GM20000 (cell line): ENCODE measurements around the gene RBM34.

ENCODE experiments used
- DNase-seq: peaks from one replicate; pipeline ENCODE4 v3.0.0; 2012; ENCODE audit warnings: low spot score
- TF ChIP-seq, protein P1 (sequence below): IDR thresholded peaks from 2 replicates; pipeline ENCODE4 v1.5.1; 2012; ENCODE audit warnings: mild to moderate bottlenecking, control low read depth; ENCODE audit errors: extremely low read depth, missing control alignments

Gene RBM34

DNA sequence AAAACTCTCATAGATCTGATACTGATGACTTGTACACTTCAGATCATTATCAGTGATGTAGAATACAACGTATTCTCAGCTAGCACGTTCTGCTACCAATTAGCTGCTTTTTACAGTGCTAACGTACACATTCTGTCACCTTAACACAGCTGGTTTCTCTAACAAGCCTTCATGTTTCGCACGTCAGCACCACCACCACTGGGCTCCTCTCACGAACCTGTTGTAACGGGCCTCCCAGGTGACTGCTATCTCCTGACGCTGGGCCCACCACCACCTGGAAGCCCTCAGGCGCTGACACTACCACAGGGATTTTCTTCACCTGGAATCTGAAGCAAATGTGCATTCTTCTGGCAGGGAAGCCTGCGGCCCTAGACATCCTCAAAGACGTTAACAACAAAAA lies 52.2 kb downstream of the RBM34 start:
- no peak for DNase-seq
- TF ChIP-seq, protein P1, sequence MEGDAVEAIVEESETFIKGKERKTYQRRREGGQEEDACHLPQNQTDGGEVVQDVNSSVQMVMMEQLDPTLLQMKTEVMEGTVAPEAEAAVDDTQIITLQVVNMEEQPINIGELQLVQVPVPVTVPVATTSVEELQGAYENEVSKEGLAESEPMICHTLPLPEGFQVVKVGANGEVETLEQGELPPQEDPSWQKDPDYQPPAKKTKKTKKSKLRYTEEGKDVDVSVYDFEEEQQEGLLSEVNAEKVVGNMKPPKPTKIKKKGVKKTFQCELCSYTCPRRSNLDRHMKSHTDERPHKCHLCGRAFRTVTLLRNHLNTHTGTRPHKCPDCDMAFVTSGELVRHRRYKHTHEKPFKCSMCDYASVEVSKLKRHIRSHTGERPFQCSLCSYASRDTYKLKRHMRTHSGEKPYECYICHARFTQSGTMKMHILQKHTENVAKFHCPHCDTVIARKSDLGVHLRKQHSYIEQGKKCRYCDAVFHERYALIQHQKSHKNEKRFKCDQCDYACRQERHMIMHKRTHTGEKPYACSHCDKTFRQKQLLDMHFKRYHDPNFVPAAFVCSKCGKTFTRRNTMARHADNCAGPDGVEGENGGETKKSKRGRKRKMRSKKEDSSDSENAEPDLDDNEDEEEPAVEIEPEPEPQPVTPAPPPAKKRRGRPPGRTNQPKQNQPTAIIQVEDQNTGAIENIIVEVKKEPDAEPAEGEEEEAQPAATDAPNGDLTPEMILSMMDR: no peak

DNA sequence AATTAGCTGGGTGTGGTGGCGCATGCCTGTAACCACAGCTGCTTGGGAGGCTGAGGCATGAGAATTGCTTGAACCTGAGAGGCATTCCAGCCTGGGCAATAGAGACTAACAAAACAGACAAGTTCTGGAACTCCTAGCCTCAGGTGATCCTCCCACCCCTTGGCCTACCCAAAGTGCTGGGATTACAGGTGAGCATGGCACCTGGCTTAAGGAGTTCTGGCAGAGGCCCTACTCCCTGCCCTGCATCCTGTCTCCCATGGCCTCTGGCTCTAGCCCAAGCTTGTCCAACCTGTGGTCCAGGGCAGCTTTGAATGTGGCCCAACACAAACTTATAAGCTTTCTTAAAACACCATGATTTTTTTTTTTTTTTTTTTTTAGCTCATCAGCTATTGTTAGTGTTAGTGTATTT lies 52.9 kb downstream of the RBM34 start:
- DNase-seq: no peak

DNA sequence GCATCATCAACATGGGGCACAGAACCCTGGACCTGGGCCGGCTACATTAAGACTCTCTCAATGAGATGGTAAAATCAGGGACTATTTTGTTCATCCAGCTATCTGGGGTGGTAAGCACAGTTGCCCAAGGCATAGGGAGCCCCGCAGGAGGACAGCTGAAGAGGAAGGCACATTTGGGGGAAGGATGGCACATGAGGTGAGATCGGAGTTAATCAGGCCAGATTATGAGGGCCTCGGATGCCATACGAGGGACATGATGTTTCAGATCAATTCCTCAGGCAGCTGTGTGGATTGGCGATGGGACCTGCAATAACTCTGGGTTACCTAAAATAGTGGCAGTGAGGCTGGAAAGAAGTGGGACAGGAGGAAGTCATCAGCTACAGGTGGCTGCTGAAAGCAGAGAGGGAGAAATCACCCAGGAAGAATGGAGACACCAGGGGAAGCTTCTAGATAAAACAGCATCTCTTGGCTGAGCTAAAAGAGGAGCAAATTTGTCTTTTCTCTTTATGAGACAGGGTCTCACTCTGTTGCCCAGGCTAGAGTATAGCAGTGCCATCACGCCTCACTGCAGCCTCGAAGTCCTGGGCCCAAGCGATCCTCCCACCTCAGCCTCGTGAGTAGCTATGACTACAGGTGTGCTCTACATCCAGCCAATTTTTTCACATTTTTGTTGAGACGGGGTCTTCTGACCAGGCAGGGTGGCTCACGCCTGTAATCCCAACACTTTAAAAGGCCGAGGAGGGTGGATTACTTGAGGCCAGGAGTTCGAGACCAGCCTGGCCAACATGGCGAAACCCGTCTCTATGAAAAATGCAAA lies 53.5 kb downstream of the RBM34 start:
- no peak for DNase-seq

More for the DNA sequence above, 52.9 kb downstream of the RBM34 start:
- TF ChIP-seq, protein P1: no peak

DNA sequence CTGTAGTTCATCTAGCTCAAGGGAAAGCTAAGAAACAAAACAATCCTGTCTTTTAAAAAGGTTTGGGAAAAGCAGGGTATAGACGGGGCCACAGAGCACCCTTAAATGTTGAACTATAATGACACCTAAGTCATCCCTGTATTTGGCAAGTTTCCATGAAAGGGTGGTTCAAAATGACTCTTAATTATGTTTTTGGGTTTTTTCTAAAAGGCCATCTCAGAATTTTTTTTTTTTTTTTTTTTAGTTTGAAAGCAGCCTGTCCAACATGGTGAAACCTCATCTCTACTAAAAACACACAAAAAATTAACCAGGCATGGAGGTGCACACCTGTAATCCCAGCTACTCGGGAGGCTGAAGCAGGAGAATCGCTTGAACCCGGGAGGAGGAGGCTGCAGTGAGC lies 54.6 kb downstream of the RBM34 start:
- TF ChIP-seq, protein P1: no peak
- DNase-seq: no peak

More for the DNA sequence above, 53.5 kb downstream of the RBM34 start:
- TF ChIP-seq, protein P1: no peak

DNA sequence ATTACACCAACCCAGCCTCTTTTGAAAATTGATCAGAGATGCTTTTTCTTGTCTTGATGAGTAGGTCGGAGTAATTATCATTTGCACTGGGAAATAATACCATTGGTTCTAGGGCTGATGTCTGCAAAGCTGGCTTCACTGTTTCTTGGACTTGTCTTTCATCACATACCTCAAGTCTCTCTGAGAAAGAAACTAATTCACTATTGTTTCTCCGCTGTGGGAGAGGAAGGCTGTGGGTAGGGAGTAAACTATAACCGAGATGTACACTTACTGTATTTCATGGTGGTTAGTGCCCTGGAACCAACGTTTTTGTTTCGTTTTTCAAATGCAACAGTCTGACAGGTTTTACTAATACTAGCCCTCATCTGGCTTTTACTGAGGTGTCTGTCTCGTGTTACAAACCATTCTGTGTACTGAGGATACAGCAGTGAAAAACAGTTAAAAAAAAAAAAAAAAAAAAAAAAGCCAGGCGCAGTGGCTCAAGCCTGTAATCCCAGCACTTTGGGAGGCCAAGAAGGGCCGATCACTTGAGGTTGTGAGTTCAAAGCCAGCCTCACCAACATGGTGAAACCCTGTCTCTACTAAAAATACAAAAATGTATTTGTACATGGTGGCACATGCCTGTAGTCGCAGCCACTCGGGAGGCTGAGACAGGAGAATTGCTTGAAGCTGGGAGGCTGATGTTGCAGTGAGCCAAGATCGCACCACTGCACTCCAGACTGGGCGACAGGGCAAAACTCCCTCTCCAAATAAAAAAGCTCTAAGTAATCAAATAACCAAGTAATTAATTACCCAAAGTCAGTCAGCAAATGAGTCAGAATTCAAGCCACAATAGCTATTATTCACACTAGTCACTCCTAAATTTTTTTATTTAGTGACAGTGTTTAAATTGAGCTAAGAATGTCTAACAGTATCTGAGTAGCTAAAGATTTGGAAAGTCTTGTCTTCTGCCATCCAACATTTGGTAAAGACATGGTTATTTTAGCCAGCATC lies 55.7 kb downstream of the RBM34 start:
- DNase-seq: peak; percentile 78
- TF ChIP-seq, protein P1: no peak

DNA sequence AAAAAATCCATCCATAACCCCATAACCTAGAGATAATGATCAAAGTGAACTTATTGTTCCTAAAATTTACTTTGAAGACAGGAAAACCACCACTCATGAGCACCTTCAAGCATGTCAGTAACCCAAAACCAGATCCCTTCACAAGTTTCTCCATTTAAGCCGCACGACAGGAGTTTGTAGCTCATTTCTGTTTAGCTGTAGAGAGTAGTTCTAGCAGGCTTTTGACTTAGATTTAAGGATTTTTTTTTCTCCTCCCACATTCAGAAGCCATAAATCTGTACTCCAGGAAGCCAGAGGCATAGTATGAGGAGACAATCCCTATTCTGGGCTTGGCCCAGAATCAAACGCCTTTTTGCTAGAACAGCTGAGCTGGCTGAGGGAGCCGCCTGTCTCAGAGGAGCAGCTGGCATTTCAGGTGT lies 58.0 kb downstream of the RBM34 start:
- TF ChIP-seq, protein P1: no peak
- DNase-seq: no peak

DNA sequence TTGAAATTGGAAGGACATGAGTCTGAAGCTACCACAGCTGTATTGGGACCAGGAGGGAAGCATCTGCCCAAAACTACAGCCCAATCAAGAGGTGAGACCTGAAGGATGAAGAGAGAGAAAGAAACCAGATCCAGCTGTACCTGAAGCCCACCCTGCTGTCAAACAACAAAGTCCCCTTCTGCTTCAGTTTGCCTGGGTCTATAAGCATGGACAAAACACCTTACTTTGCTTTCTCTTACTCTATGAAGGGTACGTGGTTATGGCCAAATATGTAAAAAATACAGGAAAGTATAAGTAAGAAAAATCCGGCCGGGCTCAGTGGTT lies 58.8 kb downstream of the RBM34 start:
- TF ChIP-seq, protein P1: no peak

More for the DNA sequence above, 58.8 kb downstream of the RBM34 start:
- DNase-seq: no peak
